ENCODE results near the gene NR2C1. TPM values are rescaled to one million over a fixed set of nuclear protein-coding genes. Genes with fewer than 3 reads are reported as not detected.

NR2C1 gene
- total RNA-seq, 1 donor from 2014 or later: 37.0 TPM

GRCh38 chr12:95083938-95084337 is 10.5 kb upstream of the NR2C1 start:
- Histone ChIP-seq H3K4me1 (peaks cover 7% of the 10 kb centered on the region), H3K9me3 (no peaks in the 10 kb centered on the region), H3K27me3 (no peaks in the 10 kb centered on the region), H3K4me3 (no peak overlapping the region), H3K36me3 (peaks cover 26% of the 10 kb centered on the region), H3K27ac (peak overlapping the region; percentile 43)
- no peak for DNase-seq
- no peak for TF ChIP-seq CTCF (IDR thresholded peaks at IDR 0.05)
- ATAC-seq: peak; percentile 49
- intact Hi-C loops (cut with DNase I): no loop called here

DNA sequence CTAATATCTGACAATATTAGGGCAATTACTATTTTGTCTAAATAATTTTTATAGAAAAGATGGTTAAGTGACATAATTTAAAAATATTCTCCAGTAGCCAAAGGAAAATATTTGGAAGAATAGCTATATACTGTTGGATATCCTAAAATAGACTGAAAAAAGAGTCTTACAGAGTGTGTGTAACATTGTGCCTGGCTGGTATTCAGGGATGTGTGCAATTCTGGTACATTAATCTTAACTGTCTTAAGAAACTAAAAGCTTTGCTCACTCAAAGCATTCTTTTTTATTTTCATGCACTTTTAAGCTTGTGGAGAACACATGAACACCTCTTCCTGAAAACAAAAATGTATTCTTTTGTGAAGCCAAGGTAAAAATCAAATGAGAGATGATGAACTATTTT is 10.1 kb upstream of the NR2C1 start:
- Histone ChIP-seq H3K9me3 (no peaks in the 10 kb centered on the region), H3K36me3 (peaks cover 22% of the 10 kb centered on the region), H3K27me3 (no peaks in the 10 kb centered on the region), H3K27ac (peak overlapping the region; percentile 20), H3K4me3 (no peak overlapping the region), H3K4me1 (peaks cover 7% of the 10 kb centered on the region)
- no peak for DNase-seq
- TF ChIP-seq CTCF (IDR thresholded peaks at IDR 0.05): no peak
- intact Hi-C loops (cut with DNase I): no loop called here
- no peak for ATAC-seq

- H3K4me1 ChIP-seq: no peaks in the 10 kb centered on the region
- no peaks in the 10 kb centered on the region for H3K9me3 ChIP-seq
- no peak overlapping the region for H3K4me3 ChIP-seq
- TF ChIP-seq CTCF (IDR thresholded peaks at IDR 0.05): no peak
- intact Hi-C loops (cut with DNase I): no loop called here
- DNase-seq (no peak), ATAC-seq (no peak)
- no peak overlapping the region for H3K27ac ChIP-seq
- peaks cover 10% of the 10 kb centered on the region for H3K36me3 ChIP-seq
- no peaks in the 10 kb centered on the region for H3K27me3 ChIP-seq
Observed at GRCh38 chr12:95077341-95077740, 3.9 kb upstream of the NR2C1 start.

- Histone ChIP-seq H3K9me3 (no peaks in the 10 kb centered on the region), H3K4me3 (no peak overlapping the region), H3K36me3 (peaks cover 10% of the 10 kb centered on the region), H3K4me1 (no peaks in the 10 kb centered on the region), H3K27me3 (no peaks in the 10 kb centered on the region), H3K27ac (peak overlapping the region; percentile 14)
- no peak for DNase-seq
- no peak for TF ChIP-seq CTCF (IDR thresholded peaks at IDR 0.05)
- intact Hi-C loops (cut with DNase I): no loop called here
- no peak for ATAC-seq
Observed at GRCh38 chr12:95074766-95075165, 1.3 kb upstream of the NR2C1 start.

DNA sequence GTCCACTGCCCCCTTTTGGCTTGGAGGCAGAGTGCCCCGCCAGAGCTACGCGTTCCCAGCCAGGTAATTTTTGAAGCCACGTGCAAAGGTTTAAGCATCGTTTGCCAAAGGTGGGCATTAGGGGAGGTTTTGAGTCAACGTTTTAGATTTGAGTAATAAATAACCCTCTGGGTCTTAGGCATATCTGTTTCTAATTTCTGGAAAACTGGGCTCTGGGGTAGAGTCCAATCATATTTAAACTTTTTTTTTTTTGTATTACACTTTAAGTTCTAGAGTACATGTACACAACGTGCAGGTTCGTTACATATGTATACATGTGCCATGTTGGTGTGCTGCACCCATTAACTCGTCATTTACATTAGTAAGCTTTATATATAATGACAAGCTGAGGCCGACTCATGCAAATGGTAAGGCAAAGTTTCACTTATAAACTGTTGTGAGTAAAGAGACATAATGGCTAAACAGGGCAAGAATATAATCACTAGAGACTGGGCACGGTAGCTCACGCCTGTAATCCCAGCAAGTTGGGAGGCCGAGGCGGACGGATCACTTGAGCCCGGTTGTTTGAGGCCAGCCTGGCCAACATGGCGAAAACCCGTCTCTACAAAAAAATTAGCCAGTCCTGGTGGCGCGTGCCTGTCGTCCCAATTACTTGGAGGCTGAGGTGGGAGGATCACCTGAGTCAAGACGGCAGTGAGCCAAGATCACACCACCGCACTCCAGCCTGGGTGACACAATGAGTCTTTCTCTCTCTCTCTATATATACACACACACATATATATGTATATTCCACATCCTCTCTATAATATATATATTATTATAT is 491 bp upstream of the NR2C1 start:
- intact Hi-C loops (cut with DNase I): no loop called here
- Histone ChIP-seq H3K4me1 (no peaks in the 10 kb centered on the region), H3K4me3 (peak overlapping the region; percentile 96), H3K36me3 (peaks cover 13% of the 10 kb centered on the region), H3K9me3 (no peaks in the 10 kb centered on the region), H3K27ac (no peak overlapping the region), H3K27me3 (no peaks in the 10 kb centered on the region)
- DNase-seq (no peak), ATAC-seq (no peak)
- peak; percentile 83 for TF ChIP-seq CTCF (IDR thresholded peaks at IDR 0.05)

Data from upper lobe of right lung (tissue), 1 donor.